ENCODE data around the gene CTSO.

- TF ChIP-seq POLR2A (IDR thresholded peaks at IDR 0.05; ENCODE audit: low read depth, low read length): no peak
- no peak for TF ChIP-seq TAF1 (IDR thresholded peaks at IDR 0.05; ENCODE audit: borderline replicate concordance, low read depth, low read length)
Measured at GRCh38 chr4:155903453-155903852, 50.2 kb downstream of the CTSO start, which contains the start of gene TDO2.
